Upper lobe of right lung (tissue), 1 donor: ENCODE results near the gene PBX1. TPM values are rescaled to one million over a fixed set of nuclear protein-coding genes. Genes with fewer than 3 reads are reported as not detected.

ENCODE experiments used
- ATAC-seq: fragments of 200-7000 bp; cut with Tn5 transposase; one replicate; pipeline ENCODE4 v1.9.1; 2020; ENCODE audit warnings: mild to moderate bottlenecking, moderate library complexity
- DNase-seq: peaks from one replicate; pipeline ENCODE4 v3.0.0-alpha.2; 2020
- H3K27ac ChIP-seq: fragments of 200-600 bp; one replicate; pipeline ENCODE4 v1.8.0; 2022
- H3K27me3 ChIP-seq: fragments of 200-600 bp; one replicate; pipeline ENCODE4 v1.8.0; 2022; ENCODE audit warnings: mild to moderate bottlenecking
- H3K36me3 ChIP-seq: fragments of 200-600 bp; one replicate; pipeline ENCODE4 v1.8.0; 2022
- H3K4me1 ChIP-seq: fragments of 200-600 bp; one replicate; pipeline ENCODE4 v1.8.0; 2022
- H3K4me3 ChIP-seq: fragments of 200-600 bp; one replicate; pipeline ENCODE4 v1.8.0; 2022; ENCODE audit warnings: mild to moderate bottlenecking
- H3K9me3 ChIP-seq: fragments of 200-600 bp; one replicate; pipeline ENCODE4 v1.8.0; 2022
- CTCF ChIP-seq: fragments of 200-600 bp; IDR thresholded peaks from one replicate; pipeline ENCODE4 v1.8.0; 2022; ENCODE audit warnings: antibody characterized with exemption
- intact Hi-C: fragments of 100-400 bp; cut with DNase I; formaldehyde crosslinking; loops from one replicate; pipeline ENCODE4 v1.11.0; 2022
- total RNA-seq: library from RNA; stranded (reverse); fragmentation: NEBNext Ultra II Directional; extraction: Animal tissue kit (Norgen Biotek cat#: 25700); gene quantifications from one replicate; pipeline ENCODE4 v1.2.1, GENCODE V29; 2021
- donor health status: DM: no; HTN: yes; CAD: no; lungs with severe emphysema.

The PBX1 gene
- total RNA-seq, 1 donor from 2014 or later = 56.7 TPM

- H3K27me3 ChIP-seq = no peaks in the 10 kb centered on the region
- DNase-seq (peak; percentile 76), ATAC-seq (peak; percentile 96)
- TF ChIP-seq CTCF = no peak
- no peaks in the 10 kb centered on the region for H3K36me3 ChIP-seq
- intact Hi-C loops = no loop called here
- peaks cover 34% of the 10 kb centered on the region for H3K4me1 ChIP-seq
- H3K4me3 ChIP-seq = no peak overlapping the region
- no peaks in the 10 kb centered on the region for H3K9me3 ChIP-seq
- H3K27ac ChIP-seq = peak overlapping the region; percentile 59
Measured at GRCh38 chr1:164772635-164773034, 213.7 kb downstream of the PBX1 start.

DNA sequence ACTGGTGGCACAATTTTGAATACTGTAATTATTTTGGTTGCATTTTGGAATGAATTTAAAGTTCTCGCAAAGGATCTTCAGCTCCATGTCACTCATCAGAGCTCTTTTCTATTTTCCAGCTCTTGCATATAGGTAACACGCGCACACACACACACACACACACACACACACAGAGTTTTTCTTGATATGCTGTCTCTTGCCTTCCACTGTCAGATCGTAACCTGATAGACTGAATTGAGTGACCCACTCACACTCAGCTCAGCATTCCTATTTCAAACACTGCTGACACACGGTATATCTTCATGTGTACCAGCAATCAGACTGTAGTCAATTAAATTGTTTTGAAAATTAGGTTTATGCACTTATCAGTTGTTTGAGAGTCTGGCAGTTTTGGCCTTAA is 214.1 kb downstream of the PBX1 start:
- Histone ChIP-seq H3K4me3 (no peak overlapping the region), H3K27me3 (no peaks in the 10 kb centered on the region), H3K27ac (peak overlapping the region; percentile 59), H3K4me1 (peaks cover 34% of the 10 kb centered on the region), H3K9me3 (no peaks in the 10 kb centered on the region), H3K36me3 (no peaks in the 10 kb centered on the region)
- DNase-seq (no peak), ATAC-seq (no peak)
- intact Hi-C loops = no loop called here
- no peak for TF ChIP-seq CTCF

DNA sequence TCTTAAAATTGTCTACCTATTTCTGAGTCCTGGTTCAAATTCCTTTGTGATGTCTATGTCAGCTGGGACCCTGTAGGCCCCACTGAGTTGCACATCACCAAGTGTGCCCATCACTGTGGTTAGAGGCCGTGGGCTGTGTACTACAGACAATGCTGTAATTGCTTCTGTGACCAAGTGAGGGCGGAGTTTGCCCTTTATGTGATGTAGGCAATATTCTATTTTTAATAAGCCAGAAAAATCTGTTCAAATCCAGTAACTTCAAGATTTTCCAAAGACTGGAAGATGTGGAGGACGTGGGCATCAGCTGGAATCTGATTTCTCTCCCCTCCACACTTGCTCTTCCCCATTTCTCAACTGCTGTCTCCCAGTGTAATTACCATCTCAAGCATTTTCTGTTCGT is 215.4 kb downstream of the PBX1 start:
- ATAC-seq = no peak
- H3K4me1 ChIP-seq = peaks cover 34% of the 10 kb centered on the region

DNA sequence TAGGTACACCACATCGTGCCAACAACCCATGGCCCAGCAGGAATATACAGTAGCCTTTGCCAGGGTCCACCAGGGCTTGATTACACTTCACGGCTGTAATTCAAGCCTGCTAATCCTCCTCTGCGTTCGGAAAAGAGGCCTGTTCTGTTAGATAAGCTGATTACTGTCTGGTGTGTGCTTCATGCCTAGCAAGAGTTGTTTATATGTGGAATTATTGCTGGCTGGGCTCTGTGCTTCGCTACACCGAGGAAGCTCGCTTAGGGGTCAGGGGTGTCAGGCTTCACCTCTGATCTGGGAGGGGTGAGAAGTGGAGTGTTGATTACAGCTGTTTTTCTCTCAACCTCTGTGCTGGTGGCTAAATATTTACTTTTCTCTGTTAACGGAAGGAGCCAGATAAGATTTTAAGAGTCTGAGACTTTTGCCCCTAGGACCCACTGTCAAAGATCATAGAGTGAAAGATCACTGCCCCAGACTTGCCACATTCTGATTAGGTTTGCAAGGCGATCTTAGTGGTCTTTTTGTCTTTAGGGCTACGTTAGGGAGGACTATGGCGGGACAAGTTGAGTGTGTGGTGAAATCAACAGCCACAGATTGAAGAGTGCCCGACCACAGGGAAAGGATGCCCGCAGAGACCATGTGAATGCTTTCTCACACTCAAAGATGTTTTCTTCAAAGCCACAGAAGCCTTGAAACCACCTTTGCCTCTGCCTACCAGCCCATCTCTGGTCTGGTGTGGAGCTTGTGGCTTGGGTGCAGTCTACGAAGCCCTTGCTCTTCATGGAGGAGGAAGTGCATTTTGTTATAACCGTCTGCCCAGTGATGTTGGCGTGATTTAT is 216.1 kb downstream of the PBX1 start:
- Histone ChIP-seq H3K36me3 (no peaks in the 10 kb centered on the region), H3K4me3 (no peak overlapping the region), H3K27ac (peak overlapping the region; percentile 51), H3K4me1 (peaks cover 34% of the 10 kb centered on the region), H3K9me3 (no peaks in the 10 kb centered on the region), H3K27me3 (no peaks in the 10 kb centered on the region)
- ATAC-seq (peak; percentile 12), DNase-seq (no peak)
- no peak for TF ChIP-seq CTCF
- intact Hi-C loops = no loop called here

More for the DNA sequence above, 215.4 kb downstream of the PBX1 start:
- no peak for DNase-seq
- no peaks in the 10 kb centered on the region for H3K36me3 ChIP-seq
- no peak overlapping the region for H3K4me3 ChIP-seq
- TF ChIP-seq CTCF = no peak
- intact Hi-C loops = no loop called here
- no peaks in the 10 kb centered on the region for H3K27me3 ChIP-seq
- H3K27ac ChIP-seq = peak overlapping the region; percentile 51
- H3K9me3 ChIP-seq = no peaks in the 10 kb centered on the region

DNA sequence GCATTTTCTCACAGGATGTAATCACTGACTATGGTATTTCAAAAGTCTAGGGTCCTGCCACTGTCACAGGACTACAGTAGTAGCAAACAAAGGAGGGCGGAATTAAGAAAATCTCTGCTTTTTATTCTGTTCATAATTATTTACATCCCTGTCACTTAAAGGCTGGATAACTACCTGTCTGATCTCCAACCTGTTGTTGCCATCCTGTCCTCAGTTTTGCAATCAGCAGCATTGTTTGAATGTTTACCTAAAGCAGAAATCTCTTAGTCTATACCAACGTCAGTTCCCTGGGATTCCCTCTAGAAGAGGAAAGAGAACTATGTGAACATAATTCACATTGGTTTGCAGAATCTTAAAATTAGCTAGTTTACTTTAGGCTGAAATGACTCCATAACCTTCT is 218.5 kb downstream of the PBX1 start:
- DNase-seq (no peak), ATAC-seq (no peak)
- H3K36me3 ChIP-seq = no peaks in the 10 kb centered on the region
- H3K27ac ChIP-seq = no peak overlapping the region
- H3K27me3 ChIP-seq = no peaks in the 10 kb centered on the region
- peaks cover 28% of the 10 kb centered on the region for H3K4me1 ChIP-seq
- no peaks in the 10 kb centered on the region for H3K9me3 ChIP-seq
- no peak overlapping the region for H3K4me3 ChIP-seq
- intact Hi-C loops = no loop called here
- no peak for TF ChIP-seq CTCF
